ENCODE measurements around the gene LZTFL1. TPM values are rescaled to one million over a fixed set of nuclear protein-coding genes. Genes with fewer than 3 reads are reported as not detected.

Gene LZTFL1
- total RNA-seq, 4 donors from 2014 or later, result 13.8 to 44.5 (median 21.0) TPM

- TF ChIP-seq POLR2A (IDR thresholded peaks at IDR 0.05), result no peak
- TF ChIP-seq CTCF (IDR thresholded peaks at IDR 0.05), result no peak
- DNase-seq, result no peak
- intact Hi-C loops (cut with DNase I; ENCODE audit: low total_unique reads), result no loop called here
- Histone ChIP-seq H3K27me3 (no peaks in the 10 kb centered on the region), H3K4me1 (no peaks in the 10 kb centered on the region), H3K27ac (no peak overlapping the region), H3K36me3 (no peaks in the 10 kb centered on the region), H3K4me3 (no peak overlapping the region), H3K9me3 (peaks cover 0 to 3% of the 10 kb centered on the region in 2 donors)
These were observed 26.3 kb upstream of the LZTFL1 start for GRCh38 chr3:45868213-45868612.

DNA sequence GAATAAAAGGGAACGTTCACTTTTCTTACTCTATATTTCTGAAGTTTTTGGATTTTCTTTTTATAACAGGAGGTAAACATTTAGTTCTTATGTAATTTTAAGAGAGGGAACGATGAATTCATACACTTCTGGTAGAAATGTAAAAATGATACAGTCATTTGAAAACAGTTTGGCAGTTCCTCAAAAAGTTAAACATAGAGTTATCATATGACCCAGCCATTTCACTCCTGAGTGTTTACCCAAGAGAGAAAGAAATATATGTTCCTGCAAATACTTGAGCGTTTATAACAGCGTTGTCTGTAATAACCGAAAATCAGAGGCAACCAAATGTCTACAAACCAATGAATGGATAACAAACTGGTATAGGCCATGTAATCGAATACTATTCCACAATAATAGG, 23.6 kb upstream of the LZTFL1 start:
- intact Hi-C loops (cut with DNase I; ENCODE audit: low total_unique reads), result no loop called here
- TF ChIP-seq POLR2A (IDR thresholded peaks at IDR 0.05) (no peak), CTCF (IDR thresholded peaks at IDR 0.05) (no peak)
- no peaks in the 10 kb centered on the region for H3K36me3 ChIP-seq

DNA sequence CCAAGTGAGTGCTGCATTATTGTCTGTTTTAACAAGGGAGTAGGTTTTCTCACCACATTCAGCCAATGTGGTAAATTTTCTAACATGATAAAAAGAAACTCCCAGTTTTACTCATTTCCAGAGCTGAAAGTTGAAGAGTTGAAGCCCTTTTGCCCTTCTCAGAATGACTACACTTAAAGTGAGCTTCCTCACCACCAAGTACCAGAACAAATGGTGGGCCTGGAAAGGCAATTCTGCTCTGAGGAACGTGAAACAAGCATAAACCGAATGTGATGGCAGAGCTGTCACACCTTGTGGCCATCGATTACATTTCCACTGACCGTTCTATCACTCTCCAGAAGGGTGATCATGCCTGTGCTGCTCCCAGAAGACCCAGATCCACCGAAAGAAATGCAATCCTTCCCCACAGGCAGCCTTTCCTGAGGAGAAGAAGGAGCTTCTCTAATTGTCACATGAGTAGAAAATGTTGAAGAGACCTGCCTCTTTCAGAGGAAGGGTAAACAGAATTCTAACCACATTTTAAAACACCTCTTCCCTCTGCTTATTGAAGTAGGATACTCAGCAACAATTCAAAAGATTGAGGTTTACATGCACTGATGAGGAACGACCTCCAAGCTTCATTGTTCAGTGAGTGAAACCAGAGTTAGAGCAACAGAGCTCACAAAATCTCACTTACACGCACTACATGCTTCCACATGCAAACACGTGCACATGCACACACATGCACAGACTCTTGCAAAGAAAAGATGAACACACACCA, 23.0 kb upstream of the LZTFL1 start:
- intact Hi-C loops (cut with DNase I; ENCODE audit: low total_unique reads), result no loop called here
- H3K27ac ChIP-seq, result no peak overlapping the region
- H3K9me3 ChIP-seq, result peaks cover 0 to 3% of the 10 kb centered on the region in 2 donors
- TF ChIP-seq CTCF (IDR thresholded peaks at IDR 0.05), result no peak
- no peak for TF ChIP-seq POLR2A (IDR thresholded peaks at IDR 0.05)
- DNase-seq, result no peak
- no peaks in the 10 kb centered on the region for H3K27me3 ChIP-seq
- no peak overlapping the region for H3K4me3 ChIP-seq
- H3K4me1 ChIP-seq, result no peaks in the 10 kb centered on the region
- no peaks in the 10 kb centered on the region for H3K36me3 ChIP-seq

More for the DNA sequence above, 23.6 kb upstream of the LZTFL1 start:
- no peaks in the 10 kb centered on the region for H3K27me3 ChIP-seq
- H3K4me3 ChIP-seq, result no peak overlapping the region
- H3K27ac ChIP-seq, result no peak overlapping the region
- no peaks in the 10 kb centered on the region for H3K4me1 ChIP-seq
- H3K9me3 ChIP-seq, result peaks cover 0 to 3% of the 10 kb centered on the region in 2 donors
- no peak for DNase-seq

DNA sequence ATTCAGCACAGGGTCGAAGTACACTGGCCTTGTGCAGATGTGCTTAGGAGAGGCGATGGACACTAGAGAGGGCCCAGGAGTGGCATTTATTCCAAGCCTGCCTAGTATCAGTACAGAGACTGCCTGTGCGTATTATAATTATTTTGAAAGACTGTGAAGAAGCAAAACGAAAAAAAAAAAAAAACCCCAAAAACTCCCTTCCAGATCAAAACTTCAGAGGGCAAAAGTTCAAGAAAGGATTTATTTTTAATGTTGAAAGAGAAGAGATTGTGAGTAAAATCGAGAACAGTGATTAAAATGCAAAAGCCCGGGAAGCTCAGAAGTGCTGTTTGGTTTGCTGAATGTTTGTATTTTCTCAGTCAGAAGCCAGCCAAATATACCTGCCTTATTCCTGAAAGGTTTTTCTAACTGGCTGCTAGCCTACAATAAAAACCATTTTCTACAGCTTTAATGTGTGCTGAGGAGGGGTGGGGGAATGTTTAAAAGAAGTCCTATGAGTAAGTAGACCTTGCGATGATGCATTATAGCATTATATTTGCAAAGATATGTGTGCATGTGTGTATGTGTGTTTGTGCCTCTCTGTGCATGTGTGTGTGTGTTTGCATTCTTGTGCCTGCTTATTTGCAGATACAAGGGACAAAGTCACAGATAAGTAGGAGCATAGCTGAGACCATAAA, 19.3 kb upstream of the LZTFL1 start:
- no peak for DNase-seq
- Histone ChIP-seq H3K27ac (no peak overlapping the region), H3K27me3 (no peaks in the 10 kb centered on the region), H3K9me3 (peaks cover 0 to 3% of the 10 kb centered on the region in 2 donors), H3K4me3 (no peak overlapping the region), H3K4me1 (no peaks in the 10 kb centered on the region), H3K36me3 (no peaks in the 10 kb centered on the region)
- intact Hi-C loops (cut with DNase I; ENCODE audit: low total_unique reads), result no loop called here
- TF ChIP-seq CTCF (IDR thresholded peaks at IDR 0.05), result no peak
- TF ChIP-seq POLR2A (IDR thresholded peaks at IDR 0.05), result no peak

- DNase-seq, result no peak
- H3K9me3 ChIP-seq, result peaks cover 0 to 7% of the 10 kb centered on the region in 2 donors
- no peaks in the 10 kb centered on the region for H3K4me1 ChIP-seq
- H3K36me3 ChIP-seq, result no peaks in the 10 kb centered on the region
- H3K27ac ChIP-seq, result no peak overlapping the region
- no peaks in the 10 kb centered on the region for H3K27me3 ChIP-seq
- TF ChIP-seq CTCF (IDR thresholded peaks at IDR 0.05), result no peak
- no peak for TF ChIP-seq POLR2A (IDR thresholded peaks at IDR 0.05)
- H3K4me3 ChIP-seq, result no peak overlapping the region
- intact Hi-C loops (cut with DNase I; ENCODE audit: low total_unique reads), result no loop called here
These were observed 18.6 kb upstream of the LZTFL1 start for GRCh38 chr3:45860481-45860880.
